HG03469 (cell line): ENCODE data around the gene CHPF.

Source experiments
- ATAC-seq: cut with Tn5 transposase; IDR thresholded peaks from one replicate; pipeline ENCODE4 v1.9.1; 2021; ENCODE audit warnings: mild to moderate bottlenecking, moderate library complexity, moderate number of reproducible peaks; ENCODE audit not compliant: unreplicated experiment

Gene CHPF, protein sequence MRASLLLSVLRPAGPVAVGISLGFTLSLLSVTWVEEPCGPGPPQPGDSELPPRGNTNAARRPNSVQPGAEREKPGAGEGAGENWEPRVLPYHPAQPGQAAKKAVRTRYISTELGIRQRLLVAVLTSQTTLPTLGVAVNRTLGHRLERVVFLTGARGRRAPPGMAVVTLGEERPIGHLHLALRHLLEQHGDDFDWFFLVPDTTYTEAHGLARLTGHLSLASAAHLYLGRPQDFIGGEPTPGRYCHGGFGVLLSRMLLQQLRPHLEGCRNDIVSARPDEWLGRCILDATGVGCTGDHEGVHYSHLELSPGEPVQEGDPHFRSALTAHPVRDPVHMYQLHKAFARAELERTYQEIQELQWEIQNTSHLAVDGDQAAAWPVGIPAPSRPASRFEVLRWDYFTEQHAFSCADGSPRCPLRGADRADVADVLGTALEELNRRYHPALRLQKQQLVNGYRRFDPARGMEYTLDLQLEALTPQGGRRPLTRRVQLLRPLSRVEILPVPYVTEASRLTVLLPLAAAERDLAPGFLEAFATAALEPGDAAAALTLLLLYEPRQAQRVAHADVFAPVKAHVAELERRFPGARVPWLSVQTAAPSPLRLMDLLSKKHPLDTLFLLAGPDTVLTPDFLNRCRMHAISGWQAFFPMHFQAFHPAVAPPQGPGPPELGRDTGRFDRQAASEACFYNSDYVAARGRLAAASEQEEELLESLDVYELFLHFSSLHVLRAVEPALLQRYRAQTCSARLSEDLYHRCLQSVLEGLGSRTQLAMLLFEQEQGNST

GRCh38 chr2:219543596-219544358 lies at the start of gene CHPF, which contains the start of gene TMEM198:
Gene CHPF (minus strand): TSS chr2:219543809. CDS start chr2:219543538, 271 bp downstream.
Gene TMEM198 (plus strand): TSS chr2:219544028. CDS start chr2:219544728, 700 bp downstream.
- ATAC-seq, result peak; percentile 53

DNA sequence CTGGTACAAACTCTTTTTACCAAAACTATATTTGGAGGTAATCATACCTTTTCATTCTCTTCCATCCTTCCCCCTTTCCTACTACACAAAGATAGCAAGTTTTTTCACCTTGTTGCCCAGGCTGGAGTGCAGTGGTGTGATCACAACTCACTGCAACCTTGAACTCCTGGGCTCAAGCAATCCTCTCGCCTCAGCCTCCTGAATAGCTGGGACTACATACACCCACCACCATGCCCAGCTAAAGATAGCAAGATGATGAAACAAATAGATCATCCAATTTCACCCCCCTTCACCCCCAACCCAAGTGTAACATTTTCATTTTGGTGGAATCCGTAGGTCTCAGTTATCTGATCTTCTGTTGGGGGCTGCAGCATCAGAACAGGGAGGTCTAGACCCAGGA lies 49.5 kb upstream of the CHPF start:
- ATAC-seq, result no peak

DNA sequence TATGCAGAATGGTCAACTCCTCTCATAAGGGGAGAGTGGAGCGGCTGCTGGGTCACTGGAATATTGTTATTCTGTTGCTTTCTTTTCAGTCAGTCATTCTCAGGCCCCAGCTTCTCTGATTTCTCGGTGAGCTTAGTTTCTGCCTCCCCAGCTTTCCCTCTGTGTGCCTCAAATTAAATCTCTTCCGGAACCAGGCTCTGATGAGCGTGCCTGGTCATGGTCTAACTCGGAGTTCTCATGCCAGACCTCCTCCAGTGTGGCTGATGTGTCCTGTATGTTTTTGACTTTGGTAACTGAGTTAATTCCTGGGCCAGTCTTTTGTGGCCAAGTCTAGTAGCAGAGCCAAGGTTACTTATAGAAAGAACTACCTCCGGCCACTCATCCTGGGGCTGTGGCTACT lies 49.1 kb upstream of the CHPF start:
- no peak for ATAC-seq

DNA sequence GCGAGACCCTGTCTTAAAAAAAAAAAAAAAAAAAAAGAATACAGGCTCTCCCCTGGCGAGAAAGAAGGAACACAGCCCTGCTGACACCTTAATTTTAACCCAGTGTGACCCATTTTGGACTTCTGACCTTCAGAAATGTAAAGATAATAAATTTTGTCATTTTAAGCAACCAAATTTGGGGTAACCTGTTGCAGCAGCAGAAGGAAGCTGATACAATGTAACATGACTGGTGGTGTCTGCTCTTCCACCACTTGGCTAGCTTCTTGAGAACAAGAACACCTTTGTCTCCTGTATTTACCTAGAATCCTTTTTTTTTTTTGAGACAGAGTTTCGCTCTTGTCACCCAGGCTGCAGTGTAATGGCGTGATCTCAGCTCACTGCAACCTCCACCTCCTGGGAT lies 47.5 kb upstream of the CHPF start:
- ATAC-seq, result no peak

- no peak for ATAC-seq
Measured at GRCh38 chr2:219581346-219581745, 37.7 kb upstream of the CHPF start.

DNA sequence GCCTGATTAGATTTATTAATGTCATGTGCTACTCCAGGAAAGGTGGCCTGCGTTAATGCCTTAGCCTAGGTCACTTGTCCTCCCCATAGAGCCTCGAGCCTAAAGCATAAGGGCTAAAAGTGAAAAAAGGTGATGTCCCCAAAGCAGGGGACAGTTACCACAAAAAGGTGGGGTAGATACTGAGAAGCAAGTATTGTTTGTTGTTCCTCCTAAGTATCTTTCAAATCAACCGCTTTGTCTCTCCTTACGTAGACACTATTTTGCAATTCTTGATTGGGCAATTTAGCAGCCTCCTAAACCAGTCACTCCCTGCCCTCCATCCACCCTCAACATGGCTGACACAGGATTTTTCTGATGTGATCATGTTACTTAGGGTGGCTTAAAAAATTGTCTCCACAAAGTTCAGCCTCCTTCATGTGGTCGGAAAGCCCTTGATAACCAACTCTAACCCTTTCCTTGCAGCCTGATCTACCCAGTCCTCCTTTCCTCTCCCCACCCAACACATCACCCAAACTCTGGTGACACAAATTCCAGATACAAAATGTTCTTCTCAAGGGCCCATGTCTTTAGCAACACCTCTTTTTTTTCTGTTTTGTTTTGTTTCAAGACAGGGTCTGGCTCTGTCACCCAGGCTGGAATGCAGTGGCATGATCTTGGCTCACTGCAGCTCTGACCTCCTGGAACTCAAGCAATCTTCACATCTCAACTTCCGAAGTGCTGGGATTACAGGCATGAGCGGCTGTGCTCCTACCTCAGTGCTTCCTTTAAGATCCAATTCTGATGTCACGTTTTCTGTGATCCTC lies 35.4 kb upstream of the CHPF start:
- no peak for ATAC-seq

DNA sequence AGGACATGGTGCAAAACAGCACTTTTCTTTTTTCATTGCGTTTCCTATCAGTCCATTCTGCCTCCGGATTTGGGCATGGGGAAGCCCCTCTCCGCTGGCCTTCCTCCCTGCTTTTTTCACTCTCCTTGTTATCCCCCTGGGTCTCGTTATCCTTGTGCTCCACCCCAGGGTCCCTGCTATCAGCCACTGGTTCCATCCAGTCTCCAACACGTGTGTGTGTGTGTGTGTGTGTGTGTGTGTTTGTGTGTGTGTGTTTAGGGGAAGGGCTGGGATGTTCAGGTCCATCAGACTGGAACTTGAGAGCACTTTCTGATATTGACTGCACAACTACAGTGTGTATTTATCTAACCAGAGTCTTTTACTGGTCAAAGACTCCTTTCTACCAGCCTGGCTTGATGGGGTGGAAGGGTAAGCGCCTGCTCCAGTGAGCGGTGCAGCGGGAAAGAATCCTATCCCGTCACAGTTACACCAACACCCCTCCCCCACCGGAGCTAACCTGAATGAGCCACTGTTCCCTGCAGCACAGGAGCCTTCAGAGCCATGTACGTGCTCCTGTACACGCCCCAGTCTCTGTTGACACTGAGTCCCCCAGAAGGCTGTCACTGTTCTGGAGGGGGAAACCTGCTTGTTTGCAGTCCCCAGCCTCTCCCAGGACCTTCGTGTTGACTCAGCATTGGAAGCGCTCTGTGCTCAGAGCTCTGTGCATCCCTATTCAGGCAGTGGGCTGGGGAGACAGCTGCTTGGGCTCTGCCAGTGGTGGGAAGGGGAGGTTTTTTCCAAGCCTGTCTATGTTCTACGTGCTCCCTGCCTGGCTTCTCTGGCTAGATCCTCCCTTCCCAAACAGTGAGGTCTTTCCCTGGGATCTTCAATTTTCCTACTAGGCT lies 33.1 kb upstream of the CHPF start:
- no peak for ATAC-seq

- no peak for ATAC-seq
Measured at GRCh38 chr2:219575566-219576504, 32.2 kb upstream of the CHPF start.

DNA sequence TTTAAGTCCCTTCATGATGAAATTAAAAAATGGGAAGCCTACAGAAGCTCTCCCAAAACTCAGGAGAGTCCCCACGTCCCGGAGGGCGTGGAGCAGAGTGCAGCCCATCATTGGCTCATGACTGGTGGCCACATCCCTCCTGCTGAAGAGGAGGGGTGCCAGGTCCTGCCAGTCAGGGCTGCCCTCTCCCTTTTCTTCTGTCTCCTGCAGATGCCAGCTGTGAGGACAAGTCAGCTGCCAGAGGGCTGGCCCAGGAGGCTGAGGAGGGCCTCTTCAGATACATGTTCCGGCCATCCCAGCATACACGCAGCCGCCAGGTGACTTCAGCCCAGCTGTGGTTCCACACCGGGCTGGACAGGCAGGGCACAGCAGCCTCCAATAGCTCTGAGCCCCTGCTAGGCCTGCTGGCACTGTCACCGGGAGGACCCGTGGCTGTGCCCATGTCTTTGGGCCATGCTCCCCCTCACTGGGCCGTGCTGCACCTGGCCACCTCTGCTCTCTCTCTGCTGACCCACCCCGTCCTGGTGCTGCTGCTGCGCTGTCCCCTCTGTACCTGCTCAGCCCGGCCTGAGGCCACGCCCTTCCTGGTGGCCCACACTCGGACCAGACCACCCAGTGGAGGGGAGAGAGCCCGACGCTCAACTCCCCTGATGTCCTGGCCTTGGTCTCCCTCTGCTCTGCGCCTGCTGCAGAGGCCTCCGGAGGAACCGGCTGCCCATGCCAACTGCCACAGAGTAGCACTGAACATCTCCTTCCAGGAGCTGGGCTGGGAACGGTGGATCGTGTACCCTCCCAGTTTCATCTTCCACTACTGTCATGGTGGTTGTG lies 31.1 kb upstream of the CHPF start:
- no peak for ATAC-seq

DNA sequence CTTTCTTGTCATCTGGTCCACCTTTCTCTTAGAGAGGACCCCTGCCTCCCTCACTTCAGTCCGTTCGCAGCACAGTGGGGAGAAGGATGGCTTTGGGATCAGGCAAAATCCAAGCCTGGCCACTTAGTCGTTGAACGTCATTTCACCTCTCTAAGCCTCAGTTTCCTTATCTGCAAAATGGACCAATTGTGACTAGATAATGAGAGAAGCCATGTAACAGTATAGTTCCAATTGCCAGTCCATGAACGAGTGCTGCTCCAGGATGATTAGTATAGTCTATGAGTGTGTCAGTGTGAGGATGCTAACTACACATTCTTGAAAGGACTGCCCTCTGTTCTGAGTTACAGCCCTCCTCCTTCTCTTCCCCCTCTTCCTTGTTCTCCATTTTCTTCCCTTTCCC lies 29.6 kb upstream of the CHPF start:
- no peak for ATAC-seq

DNA sequence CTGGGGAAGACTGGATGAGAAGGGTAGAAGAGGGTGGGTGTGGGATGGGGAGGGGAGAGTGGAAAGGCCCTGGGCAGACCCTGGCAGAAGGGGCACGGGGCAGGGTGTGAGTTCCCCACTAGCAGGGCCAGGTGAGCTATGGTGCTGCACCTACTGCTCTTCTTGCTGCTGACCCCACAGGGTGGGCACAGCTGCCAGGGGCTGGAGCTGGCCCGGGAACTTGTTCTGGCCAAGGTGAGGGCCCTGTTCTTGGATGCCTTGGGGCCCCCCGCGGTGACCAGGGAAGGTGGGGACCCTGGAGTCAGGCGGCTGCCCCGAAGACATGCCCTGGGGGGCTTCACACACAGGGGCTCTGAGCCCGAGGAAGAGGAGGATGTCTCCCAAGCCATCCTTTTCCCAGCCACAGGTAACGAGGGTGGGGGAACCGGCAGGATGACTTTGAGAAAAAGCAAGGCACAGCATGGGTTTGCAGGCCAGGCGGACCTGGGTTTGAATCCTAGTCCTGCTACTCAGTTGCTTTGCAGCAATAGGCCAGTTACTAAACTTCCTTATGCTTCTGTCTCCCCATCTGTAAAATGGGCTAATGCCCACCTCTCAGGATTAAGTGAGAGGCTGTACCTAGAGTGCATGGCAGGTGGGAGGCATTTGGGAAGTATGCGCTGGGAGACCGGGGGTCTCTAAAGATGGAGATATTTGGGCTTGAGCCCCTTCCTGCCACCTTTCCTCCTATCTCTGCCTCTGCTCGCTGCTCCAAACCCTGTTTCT lies 28.8 kb upstream of the CHPF start, which contains the start of gene INHA:
INHA (plus strand) TSS at position 74 of the 765 bp plus-strand sequence; CDS start at position 139, 65 bp downstream.
- ATAC-seq, result no peak

DNA sequence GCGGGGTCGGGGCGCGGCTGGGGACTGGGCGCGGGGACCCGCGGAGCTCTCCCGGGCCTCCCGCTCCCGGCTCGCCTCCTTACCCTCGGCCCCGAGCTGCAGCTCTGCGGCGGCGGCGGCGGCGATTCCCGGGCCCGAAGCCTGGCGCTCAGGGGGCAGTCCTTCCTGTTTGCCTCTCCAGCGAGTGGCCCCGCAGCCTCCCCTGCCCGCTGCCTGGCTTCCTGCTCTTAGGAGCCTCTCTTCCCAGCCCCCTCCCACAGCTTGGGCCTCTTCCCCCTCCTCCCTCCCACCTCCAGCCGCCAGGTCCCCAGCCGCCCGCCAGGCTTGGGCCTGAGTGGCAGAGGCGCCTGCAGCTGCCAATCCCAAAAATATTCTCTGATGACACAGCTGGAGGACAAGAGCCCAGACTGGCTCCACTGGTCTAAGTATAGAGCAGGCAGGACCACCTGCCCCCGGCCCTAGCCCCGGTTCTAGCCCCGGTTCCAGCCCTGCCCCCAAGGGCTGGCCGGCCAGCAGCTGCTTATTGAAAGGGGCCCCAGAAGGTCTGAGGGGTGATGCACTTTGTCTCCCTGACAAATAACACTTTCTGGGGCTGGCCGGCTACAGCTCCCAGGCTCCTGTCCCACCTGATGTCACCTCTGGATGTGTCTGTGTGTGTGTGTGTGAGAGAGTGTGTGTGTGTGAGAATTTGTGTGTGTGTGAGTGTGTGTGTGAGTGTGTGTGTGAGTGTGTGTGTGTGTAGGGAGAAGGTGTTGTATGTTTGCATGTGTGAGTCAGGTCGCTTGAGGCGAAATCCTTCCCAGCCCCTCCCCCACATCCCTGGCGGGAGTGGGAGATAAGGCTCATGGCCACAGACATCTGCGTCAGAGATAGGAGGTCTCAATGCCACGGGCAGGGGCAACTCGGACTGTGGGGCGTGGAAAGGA lies 28.0 kb upstream of the CHPF start, which contains the start of gene OBSL1:
OBSL1 (minus strand) TSS at position 229 of the 926 bp plus-strand sequence. CDS start 307 bp downstream, outside the sequence.
- no peak for ATAC-seq

- no peak for ATAC-seq
Measured at GRCh38 chr2:219570924-219571310, 27.3 kb upstream of the CHPF start.

GRCh38 chr2:219570194-219570923 lies 26.8 kb upstream of the CHPF start:
- ATAC-seq, result no peak

DNA sequence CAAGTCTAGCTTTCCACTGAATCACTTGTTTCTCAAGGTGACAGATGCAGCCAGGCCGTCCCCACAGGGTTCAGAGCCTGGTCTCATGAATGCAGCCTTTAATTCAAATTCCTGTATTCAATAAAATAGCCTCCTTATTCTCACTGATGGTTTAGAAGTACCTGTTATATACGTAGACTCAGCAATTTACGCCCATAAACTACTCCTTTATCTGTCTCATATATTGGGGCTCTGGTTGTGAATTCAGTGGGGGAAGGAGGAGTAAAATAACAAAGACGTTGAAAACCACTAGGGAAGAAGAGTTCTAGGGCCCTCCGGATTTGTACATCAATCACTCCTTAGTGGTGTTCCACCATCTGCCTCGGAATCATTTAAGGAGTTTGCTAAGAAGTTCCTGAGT lies 26.0 kb upstream of the CHPF start:
- ATAC-seq, result no peak
